ENCODE results near the gene ZNF513.
A peak's percentile ranks its signal among the peaks of the same experiment; 100 is the strongest.
"Not testable (repeated sequence)": the region's sequence is repeated elsewhere in the genome, so short reads cannot be mapped to it uniquely, and the experiment has no call there.

ZNF513 gene

DNA sequence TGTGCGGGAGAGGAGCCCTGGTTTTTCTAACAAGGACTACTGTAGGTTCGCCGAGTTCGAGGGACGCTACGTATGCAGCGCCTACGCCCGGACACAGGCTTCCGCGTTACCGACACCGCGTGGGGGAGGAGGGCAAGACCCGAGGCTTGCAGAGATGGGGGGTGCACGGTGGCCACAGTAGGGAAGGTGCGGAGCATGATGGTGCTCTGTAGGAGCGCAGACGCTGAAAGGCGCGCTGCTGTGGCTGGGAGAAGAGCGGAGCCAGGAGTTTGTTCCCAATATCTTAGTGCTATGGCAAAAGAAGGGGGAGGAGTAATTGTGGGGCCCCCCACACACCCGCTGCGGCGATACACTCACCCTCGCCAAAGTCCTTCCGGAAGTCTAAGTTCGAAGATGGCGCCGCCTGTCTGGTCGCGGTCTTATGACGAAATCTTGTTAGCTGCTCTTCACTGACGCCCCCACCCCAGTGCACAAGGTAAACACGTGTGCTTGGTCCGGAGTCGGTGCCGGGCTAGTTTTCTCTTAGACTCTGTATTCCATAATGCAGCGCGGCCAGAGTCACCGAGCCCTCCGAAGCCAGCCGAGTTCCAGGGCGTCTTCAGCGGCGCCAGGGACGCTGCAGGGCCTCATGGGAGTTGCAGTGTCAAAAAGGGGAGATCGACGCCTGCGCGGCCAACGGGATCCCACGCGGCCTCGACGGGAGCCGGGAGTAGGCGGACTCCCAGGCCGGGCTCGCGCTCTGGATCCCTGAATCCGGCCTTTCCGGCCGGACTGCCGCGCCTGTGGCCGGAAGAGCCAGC is 24.0 kb downstream of the ZNF513 start, which contains the start of gene GTF3C2:
GTF3C2 (minus strand) TSS at position 383 of the 800 bp plus-strand sequence. CDS start 13,210 bp downstream, outside the sequence.
- DNase-seq (ENCODE audit: low spot score), result peak; percentile 98
- FAIRE-seq, result no peak

DNA sequence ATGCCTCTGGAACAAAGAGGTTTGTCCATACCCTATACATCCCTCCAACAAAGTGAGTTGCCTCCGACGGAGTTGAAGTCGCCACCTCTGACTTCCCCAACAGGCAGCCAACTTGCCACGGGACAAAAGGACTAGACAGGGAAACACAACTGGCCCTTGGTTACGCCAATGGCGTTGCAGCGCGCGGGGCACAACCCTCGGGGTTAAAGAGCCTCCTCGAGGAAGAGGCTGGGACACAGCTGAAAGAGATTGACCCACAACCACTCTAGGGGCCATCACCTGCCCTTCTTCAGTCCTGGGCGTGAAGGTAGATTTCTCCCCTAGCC is 24.5 kb downstream of the ZNF513 start:
- FAIRE-seq (no peak), DNase-seq (ENCODE audit: low spot score) (peak; percentile 49)

DNA sequence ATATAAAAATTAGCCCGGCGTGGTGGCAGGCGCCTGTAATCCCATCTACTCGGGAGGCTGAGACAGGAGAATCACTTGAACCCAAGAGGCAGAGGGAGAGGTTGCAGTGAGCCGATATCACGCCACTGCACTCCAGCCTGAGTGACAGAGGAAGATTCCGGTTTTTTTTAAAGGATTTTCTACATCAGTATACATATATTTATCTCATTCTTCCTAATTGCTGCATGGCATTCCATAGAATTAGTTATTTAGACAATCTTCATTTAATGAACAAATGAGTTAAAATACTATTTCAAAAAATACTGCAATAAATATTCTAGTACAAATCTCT is 26.0 kb downstream of the ZNF513 start:
- FAIRE-seq (no peak), DNase-seq (ENCODE audit: low spot score) (no peak)

DNA sequence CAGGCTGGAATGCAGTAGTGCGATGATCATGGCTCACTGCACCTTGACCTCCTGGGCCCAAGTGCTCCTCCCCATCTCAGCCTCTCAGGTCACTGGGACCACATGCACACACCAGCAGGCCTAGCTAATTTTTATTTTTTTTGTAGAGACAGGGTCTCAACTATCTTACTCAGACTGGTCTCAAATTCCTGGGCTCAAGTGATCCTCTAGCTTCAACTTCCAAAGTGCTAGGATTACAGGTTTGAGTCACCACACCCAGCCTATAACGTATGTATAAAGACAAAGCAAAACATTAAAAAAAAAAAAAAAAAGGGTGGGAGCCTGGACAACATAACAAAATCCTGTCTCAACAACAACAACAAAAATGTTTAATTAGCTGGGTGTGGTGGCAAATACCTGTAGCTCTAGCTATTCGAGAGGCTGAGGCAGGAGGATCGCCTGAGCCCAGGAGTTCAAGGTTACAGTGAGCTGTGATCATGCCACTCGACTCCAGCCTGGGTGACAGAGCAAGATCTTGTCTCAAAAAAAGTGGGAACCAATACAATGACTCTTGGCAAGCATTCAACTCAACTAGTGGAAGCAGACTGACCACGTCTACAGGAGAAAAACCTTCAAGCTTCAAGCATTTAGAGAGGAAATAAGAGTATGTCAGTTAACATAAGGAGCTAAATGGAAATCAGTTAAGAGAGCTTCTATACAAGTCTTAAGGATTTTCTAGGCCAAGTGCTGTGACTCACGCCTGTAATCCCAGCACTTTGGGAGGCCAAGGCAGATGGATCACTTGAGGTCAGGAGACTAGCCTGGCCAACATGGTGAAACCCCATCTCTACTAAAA is 26.6 kb downstream of the ZNF513 start:
- no peak for DNase-seq (ENCODE audit: low spot score)
- no peak for FAIRE-seq

DNA sequence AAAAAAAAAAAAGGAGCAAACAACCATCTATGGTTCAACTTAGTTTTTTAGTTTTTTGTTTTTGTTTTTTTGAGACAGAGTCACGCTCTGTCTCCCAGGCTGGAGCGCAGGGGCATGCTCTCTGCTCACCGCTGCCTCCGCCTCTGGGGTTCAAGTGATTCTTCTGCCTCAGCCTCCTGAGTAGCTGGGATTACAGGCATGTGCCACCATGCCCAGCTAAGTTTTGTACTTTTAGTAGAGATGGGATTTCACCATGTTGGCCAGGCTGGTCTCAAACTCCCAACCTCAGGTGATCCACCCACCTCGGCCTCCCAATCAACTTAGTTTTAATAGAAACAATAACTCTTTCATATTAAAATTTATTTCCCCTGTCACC is 27.2 kb downstream of the ZNF513 start:
- DNase-seq (ENCODE audit: low spot score); FAIRE-seq: not testable (repeated sequence)

DNA sequence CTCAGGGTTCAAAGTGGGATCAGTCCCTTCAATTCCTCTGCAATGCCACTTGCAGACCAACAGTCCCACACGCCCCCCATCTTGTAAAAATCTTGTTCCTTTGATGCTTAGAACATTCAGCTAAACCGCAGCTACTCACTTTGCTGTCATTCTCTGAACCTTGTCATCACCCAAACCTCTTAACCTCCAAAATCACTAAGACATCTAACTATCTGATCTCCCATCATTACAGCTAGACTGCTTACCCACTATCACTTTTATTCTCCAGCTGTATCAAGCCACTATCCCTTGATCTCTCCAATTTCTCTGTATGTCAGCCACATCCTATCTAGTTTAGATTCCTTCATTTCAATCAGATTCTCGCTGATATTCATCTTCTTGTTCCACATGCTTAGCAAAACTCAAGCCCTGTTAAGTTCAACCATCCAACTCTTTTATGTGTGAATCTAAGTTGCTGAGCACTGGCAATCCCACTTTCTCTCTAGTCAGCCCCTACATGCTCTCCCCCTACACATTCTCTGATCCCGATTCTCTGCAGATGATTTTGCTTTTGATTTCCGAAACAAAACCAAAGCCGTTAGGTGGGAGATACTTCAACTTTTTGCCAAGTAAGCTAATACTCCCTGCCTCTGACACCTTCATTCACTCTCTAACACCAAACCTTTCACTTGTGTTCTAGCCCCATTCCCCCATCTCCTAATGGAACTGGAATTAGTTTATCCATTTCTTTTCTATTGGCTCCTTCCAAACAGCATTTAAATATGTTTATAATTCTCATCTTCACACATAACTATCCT is 28.5 kb downstream of the ZNF513 start:
- FAIRE-seq (no peak), DNase-seq (ENCODE audit: low spot score) (no peak)

DNA sequence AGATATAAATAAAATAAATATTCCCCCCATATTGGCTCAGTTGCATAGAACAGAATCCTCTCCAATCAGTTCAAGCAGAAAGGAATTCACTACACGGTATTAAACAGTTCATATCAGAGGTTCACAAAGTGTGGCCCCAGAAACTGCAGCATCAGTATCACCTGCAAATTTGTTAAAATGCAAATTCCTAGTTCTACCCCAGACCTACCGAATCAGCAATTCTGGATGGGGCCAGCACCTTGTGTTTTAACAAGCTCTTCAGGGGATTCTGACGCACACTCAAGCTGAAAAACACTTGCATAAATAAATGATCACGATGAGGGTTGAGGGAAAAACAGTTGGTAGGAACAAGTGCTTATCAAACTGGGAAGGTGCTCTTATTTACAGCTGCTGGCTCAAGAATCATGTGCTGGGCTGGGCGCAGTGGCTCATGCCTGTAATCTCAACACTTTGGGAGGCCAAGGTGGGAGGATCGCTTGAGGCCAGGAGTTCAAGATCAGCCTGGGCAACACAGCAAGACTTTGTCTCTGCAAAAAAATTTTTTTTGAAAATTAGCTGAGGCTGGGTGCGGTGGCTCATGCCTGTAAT is 30.3 kb downstream of the ZNF513 start:
- DNase-seq (ENCODE audit: low spot score), result no peak
- no peak for FAIRE-seq

DNA sequence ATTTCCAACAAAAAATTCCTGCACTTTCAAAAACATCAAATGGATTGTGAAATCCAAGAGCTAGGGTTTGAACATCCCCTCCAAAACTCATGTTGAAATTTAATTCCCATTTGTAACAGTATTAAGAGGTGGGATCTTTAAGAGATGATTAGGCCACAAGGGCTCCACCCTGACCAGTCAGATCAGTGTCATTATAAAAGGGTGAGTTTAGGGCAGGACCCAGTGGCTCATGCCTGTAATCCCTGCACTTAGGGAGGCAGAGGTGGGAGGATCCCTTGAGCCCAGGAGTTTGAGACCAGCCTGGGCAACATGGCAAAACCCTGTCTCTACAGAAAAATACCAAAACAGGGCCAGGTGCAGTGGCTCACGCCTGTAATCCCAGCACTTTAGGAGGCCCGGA is 32.9 kb downstream of the ZNF513 start:
- DNase-seq (ENCODE audit: low spot score), result no peak
- FAIRE-seq, result no peak

DNA sequence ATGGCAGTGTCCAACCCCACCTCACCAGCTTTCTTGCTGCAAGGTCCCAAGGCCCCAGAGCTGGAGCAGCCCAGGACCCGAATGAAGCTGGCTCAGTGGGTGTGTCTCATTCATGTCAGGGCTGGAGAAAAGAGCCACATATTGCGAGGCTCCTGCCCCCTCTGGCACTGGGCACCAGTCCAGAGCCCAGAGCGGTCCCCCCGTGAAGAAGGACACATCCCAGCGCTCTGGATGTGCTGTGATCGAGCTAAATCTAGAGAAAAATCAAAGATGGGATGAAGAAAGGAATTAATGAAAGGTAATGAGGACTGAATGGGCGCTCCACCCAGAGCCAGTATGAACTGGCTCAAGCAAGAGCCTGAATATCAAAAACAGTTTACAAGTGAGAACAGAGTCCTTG is 44.4 kb downstream of the ZNF513 start:
- FAIRE-seq (no peak), DNase-seq (ENCODE audit: low spot score) (no peak)

DNA sequence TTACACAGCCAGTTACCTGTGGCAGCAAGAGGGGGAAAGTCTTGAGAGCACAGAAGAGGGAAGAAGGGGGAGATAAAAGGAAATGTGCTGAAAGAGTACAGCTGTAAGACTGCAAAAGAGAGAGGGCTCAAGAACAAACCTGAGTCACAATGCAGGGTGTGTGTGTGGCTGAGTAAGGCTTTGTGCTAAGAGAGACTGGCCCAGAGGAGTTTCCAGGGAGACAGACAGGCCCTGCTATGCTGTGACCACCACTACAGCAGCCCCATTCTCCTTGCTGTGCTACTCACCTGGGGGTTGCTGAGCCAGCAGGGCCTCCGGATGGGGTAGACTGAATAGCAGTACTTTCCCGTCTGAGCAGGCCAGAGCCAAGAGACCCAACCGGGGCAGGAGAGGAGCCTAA is 45.2 kb downstream of the ZNF513 start:
- DNase-seq (ENCODE audit: low spot score), result no peak
- FAIRE-seq, result no peak
